B cell (primary cell): Measurements from ENCODE around the gene ZNF80.
"Not testable (repeated sequence)": the region's sequence is repeated elsewhere in the genome, so short reads cannot be mapped to it uniquely, and the experiment has no call there.

Experiments
- CTCF ChIP-seq: fragments of 200-600 bp; IDR thresholded peaks from one replicate; pipeline ENCODE4 v1.8.0; 2022; ENCODE audit warnings: antibody characterized with exemption, mild to moderate bottlenecking
- EZH2 ChIP-seq: IDR thresholded peaks from 2 replicates; pipeline ENCODE4 v1.6.1; 2012; ENCODE audit warnings: borderline replicate concordance, low read depth, mild to moderate bottlenecking, moderate library complexity, low read length; ENCODE audit not compliant: insufficient read depth, poor library complexity, severe bottlenecking

GRCh38 chr3:114276856-114277255, 39.5 kb upstream of the ZNF80 start:
- TF ChIP-seq CTCF, EZH2: not testable (repeated sequence)
